ENCODE data around the gene DLK1.

Gene DLK1

DNA sequence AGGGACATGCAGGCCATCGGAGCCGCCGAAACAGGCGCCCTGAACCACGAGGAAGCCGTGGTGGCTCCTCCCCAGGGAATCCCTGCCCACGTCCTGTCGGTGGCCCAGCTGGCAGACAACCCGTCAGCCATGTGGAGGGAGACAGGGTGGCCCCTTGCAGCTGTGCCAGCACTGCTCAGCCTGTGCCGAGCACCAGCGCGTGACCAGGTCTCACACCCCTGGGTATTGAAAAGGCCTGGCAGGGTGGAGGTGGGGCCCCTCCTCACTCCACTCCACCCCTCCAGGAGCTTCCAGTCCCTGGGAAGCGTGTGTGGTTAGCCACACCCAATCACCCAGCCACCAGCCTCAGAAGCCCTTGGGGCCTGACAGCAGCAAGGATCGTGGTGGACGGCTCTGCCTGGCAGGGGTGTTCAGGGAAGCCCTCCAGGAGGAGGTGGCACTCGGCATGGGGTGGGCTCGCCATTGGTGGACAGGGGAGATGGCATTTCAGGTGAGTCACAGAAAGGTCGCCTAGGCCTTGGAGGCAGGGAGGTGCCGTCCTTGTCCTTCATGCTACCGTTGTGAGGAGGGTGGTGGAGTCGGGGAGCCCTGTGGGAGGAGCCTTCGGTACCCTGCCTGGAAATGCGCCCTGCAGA is 12.3 kb upstream of the DLK1 start:
- DNase-seq (ENCODE audit: low read depth): no peak

- DNase-seq (ENCODE audit: low read depth): no peak
Observed at GRCh38 chr14:100715332-100715731, 11.4 kb upstream of the DLK1 start.

- DNase-seq (ENCODE audit: low read depth): no peak
Observed at GRCh38 chr14:100715803-100716202, 10.9 kb upstream of the DLK1 start.

DNA sequence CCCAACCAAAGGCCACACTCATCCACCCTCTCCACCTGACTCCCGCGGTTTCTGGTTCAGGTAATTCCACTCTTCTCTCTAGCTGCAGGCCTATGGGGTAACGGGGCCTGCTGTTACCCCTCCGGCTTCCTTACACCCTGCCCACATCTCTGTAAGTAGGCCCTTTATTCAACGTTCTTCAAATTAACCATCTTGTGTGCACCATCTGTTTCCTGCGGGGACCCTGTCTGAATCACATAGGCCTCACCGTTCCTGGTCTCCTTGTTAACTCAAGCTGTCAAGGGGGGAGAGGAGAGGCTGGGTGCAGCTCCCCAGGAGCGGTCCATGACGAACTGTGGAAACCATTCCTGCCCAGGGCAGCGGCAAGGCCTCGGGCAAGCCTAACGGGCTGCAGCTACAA is 9.3 kb upstream of the DLK1 start:
- DNase-seq (ENCODE audit: low read depth): no peak

DNA sequence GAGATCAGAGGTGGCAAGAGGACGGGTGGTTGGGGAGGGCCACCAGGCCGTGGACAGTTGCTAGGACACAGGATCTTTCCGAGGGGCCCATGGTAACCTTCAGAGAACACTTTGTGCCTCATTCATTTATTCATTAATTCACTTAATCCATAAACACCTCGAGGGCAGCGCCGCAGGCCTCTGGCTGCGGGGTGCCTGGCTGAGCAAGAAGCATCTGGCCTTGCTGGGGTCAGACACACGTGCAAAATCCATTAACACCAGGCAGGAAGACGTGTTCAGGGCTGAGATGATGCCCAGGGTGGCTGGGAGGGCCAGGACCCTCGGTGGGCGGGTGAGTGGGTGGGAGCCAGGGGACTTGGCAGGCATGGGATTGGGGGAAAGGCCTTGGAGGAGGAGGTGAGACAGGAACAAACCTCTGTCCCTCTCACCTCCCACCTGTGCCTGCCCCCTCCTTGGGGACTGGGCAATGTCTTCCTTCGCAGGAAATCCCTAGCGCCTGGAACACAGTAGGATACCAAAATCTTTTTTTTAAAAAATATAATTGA is 6.6 kb upstream of the DLK1 start:
- DNase-seq (ENCODE audit: low read depth): no peak

DNA sequence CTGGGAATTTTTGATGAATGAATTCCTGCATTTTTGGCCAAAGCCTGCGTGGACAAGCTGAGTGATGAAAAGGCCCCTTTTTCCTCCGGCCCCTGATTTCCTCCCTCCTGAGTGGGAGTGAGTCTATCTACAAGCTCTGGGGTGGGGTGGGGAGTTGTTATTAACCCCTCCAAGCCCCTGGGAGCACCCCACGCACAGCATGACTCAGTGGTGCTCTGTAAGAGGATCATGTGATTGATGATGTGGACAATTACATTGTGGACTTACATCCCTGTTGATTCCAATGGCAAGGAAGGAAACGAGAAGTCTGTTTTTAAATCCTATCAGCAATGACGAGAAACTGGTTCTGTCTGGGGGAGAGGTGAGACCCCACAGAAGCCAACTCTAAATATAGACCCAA is 5.1 kb upstream of the DLK1 start:
- no peak for DNase-seq (ENCODE audit: low read depth)

DNA sequence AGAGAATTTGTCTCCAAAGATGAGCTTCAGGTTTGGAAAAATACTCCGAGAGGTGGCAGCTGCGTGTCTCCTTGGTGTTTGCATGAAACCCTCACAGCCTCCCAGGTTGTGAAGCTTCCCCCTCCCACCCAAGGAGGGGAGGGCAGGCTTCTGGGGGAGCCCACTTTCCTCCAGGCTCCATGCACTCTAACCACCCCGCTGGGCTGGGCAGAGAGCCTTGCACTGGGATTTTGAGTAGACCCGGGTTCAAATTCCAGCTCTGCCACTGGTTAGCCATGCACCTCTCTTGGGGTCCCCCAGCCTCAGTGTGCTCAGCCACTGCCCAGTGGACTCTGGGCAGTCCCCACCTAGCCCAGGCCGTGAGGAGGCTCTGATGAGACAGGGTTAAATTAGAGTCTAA is 4.3 kb upstream of the DLK1 start:
- no peak for DNase-seq (ENCODE audit: low read depth)

DNA sequence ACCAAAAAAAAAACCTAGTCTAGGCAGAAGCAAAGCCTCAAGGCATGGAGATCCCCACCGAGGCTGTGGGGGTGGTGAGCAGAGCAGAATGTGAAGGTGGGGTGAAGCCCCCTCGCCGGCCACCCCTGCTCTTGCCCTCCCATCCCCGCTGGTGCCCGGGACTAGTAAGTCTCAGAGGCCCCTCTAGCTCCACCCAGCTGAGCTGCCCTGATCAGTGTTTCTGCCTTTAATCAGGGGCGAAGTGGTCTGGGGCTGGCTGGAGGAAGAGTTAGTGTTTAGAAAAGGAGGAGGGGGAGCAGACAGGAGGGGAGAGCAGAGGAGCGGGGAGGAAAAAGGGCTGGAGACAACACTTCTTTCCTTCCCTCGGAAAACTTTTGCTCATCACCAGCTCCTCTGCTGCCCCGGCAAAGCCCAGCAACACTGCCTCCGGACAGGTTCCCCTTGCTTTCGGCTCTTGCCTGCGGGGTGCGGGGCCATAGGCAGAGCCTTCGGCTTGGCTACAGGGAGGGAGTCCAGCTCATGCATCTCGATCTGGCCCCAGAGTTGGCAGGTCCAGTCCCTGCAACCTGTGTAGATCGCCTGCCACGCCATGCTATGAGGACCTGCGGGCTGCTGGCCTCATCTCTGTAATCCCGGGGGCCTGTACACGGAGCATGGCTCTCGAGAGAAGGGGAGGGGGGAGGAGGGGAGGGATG is 3.4 kb upstream of the DLK1 start:
- DNase-seq (ENCODE audit: low read depth): no peak

DNA sequence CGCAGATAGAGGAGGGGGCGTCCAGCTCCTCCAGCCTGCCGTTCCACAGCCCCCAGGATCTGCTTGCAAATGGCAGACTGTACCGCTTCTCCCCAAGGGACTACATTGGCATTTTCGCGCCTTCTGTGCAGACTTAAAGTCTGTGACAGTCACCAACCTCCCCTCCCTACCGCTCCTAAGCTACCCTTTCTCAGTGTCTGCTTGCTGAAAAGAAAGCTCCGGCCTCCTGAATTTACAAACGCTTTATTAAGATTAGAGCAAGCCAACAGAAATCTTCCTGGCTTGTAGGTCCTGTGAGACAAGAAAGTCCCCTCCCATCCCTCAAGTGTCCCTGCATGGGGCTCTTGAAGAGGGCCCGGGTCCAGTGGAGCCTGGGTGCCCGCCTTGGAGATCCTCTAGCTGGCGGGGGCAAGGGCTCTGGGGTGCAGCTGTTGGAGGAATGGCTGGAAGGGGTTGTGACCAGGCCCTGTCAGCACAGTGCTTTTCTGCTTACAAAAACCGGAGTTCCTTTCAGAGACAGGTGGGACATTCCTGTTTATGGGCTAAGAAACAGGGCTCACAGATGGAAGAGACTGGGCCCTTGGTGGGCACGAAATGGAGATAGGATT is 2.8 kb upstream of the DLK1 start:
- no peak for DNase-seq (ENCODE audit: low read depth)

GRCh38 chr14:100724536-100724935 is 2.2 kb upstream of the DLK1 start:
- DNase-seq (ENCODE audit: low read depth): no peak

- DNase-seq (ENCODE audit: low read depth): no peak
Observed at GRCh38 chr14:100725587-100726387, 905 bp upstream of the DLK1 start.

- no peak for DNase-seq (ENCODE audit: low read depth)
Observed at GRCh38 chr14:100727086-100727872, 587 bp downstream of the DLK1 start.

DNA sequence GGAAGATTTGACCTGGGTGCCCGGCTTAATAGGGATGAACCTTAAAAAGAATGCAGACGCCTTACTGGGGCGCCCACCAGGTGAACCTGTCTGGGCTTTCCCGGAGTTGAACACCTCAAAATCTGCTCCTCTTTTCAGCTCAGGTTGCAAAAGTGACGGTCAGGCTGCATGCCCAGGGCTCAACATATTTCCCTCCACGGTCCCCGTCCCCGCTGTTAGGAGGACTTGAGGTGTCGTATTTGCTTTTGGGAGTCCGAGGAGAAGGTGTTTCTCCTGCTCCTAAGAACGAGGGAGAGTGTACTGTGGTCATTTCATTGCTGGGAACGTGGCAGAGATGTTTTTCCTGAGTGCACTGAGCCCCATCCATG is 1.2 kb downstream of the DLK1 start:
- DNase-seq (ENCODE audit: low read depth): no peak

DNA sequence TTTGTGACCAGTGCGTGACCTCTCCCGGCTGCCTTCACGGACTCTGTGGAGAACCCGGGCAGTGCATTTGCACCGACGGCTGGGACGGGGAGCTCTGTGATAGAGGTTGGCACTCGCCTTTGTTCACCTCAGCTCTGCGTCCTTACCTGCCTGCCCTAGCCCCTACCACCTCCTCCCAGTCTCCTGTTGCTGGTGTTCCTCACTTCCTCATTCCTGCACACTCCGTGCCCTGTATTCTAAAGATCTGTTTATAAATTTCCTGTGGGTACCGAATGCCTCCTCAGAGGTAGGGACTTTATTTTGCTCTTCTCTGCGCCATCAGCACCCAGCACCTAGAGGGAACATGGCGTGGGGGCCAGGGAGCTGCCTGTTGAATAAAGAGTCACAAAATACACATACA is 2.3 kb downstream of the DLK1 start:
- no peak for DNase-seq (ENCODE audit: low read depth)

GRCh38 chr14:100729982-100730381 is 3.3 kb downstream of the DLK1 start:
- no peak for DNase-seq (ENCODE audit: low read depth)

GRCh38 chr14:100730581-100730980 is 3.9 kb downstream of the DLK1 start:
- DNase-seq (ENCODE audit: low read depth): no peak

DNA sequence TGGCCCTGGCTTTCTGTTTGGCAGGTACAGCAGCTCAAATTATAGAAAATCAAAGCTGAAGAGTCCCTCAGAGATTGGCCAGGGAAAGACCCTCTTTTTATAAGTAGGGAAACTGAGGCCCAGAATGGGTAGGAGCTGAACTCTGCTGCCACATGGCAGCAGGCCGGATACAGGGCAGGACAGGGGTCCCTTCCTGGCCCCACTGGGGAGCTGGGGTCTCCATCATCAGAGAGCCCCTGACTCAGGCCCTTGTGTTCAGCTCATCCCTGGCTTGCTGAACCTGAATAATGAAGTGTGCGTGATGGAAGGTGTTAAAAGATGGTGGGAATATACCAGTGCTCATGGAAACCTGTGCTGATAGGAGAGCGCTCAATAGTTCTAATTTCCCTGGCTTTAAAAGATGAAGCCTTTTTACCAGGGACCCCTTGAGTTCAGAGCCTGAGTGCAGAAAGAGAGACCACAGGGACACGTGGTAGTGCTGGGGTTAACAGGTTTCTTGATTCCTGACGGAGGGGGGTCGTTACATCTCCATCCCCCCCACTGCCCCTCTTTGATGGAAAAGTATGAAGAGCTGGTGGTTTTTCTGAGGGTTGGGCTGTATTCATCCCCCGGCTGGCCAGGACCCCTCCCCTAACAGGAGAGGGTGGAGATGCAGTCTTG is 4.4 kb downstream of the DLK1 start:
- DNase-seq (ENCODE audit: low read depth): no peak

DNA sequence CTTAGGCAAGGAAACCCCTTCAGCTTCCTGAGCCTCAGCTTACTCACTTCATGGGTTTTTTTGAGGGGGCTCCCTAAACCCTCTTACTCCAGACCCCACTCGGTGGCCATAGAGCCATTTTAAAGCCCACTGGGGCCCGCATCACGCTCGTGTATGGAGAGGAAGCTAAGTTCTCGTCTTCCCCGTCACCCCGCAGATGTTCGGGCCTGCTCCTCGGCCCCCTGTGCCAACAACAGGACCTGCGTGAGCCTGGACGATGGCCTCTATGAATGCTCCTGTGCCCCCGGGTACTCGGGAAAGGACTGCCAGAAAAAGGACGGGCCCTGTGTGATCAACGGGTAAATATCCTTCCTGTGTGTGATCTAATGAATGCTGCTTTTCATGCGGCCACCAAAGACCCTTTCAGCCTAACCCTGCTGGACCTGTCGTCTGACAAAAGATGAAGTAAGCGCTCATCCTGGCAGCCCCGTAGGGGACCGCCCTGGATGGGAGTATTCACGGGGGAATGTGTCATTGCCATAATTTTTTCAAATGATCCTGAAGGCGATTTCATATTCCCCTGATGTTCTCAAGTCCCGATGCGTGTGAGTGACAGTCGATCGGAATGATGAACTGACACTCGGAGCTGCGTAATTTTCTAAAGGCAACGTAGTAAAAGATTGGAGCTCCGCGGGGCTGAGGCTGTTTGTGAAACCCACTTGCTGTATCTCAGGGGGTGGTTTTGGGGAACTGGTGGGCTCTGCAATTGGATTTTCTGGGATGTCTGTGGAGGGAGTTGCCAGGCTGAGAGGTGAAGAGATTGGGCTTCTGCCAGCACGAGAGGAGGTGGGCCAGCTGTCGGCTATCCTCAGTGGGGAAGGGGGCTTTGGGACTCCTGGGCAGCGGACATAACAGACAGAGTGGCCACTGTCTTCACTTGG is 5.4 kb downstream of the DLK1 start:
- DNase-seq (ENCODE audit: low read depth): no peak

- no peak for DNase-seq (ENCODE audit: low read depth)
Observed at GRCh38 chr14:100732766-100733100, 6.0 kb downstream of the DLK1 start.

- no peak for DNase-seq (ENCODE audit: low read depth)
Observed at GRCh38 chr14:100733152-100733850, 6.6 kb downstream of the DLK1 start.
